ENCODE results near the gene TMEM92. TPM values are rescaled to one million over a fixed set of nuclear protein-coding genes. Genes with fewer than 3 reads are reported as not detected.
A peak's percentile ranks its signal among the peaks of the same experiment; 100 is the strongest.
"Not testable (repeated sequence)": the region's sequence is repeated elsewhere in the genome, so short reads cannot be mapped to it uniquely, and the experiment has no call there.

The TMEM92 gene
- total and polyA plus RNA-seq, 7 donors, result 0.01 to 0.07 TPM; not detected in 5

- Histone ChIP-seq H3K9me3 (no peaks in the 10 kb centered on the region), H3K36me3 (ENCODE audit: insufficient read depth in 1 of 2, low read depth in 1 of 2) (no peaks in the 10 kb centered on the region), H3K27me3 (ENCODE audit: insufficient read depth in 3 of 3, low read length in 2 of 3) (peaks cover 0 to 16% (median 6%) of the 10 kb centered on the region in 3 donors), H3K27ac (peak overlapping the region; percentile 1), H3K4me3 (no peak overlapping the region), H3K4me1 (no peaks in the 10 kb centered on the region)
- WGBS, 3 donors, result 62 to 71% (median 69%) methylated on average over 14 to 16 of the region's 16 CpGs
- peak; percentile 55 for TF ChIP-seq CTCF (IDR thresholded peaks at IDR 0.05)
- intact Hi-C loops (cut with DNase I), result loop anchor here in 1 of 2 donors (1.0 to 10.0 kb wide), 2 partner anchors 69 to 235 kb away; no protein-coding TSS in a partner anchor
- peak; percentile 59 to 79 (median 72) for ATAC-seq
- peak; percentile 73 to 78 for DNase-seq
Observed at GRCh38 chr17:50269477-50270434, 4.5 kb upstream of the TMEM92 start.

DNA sequence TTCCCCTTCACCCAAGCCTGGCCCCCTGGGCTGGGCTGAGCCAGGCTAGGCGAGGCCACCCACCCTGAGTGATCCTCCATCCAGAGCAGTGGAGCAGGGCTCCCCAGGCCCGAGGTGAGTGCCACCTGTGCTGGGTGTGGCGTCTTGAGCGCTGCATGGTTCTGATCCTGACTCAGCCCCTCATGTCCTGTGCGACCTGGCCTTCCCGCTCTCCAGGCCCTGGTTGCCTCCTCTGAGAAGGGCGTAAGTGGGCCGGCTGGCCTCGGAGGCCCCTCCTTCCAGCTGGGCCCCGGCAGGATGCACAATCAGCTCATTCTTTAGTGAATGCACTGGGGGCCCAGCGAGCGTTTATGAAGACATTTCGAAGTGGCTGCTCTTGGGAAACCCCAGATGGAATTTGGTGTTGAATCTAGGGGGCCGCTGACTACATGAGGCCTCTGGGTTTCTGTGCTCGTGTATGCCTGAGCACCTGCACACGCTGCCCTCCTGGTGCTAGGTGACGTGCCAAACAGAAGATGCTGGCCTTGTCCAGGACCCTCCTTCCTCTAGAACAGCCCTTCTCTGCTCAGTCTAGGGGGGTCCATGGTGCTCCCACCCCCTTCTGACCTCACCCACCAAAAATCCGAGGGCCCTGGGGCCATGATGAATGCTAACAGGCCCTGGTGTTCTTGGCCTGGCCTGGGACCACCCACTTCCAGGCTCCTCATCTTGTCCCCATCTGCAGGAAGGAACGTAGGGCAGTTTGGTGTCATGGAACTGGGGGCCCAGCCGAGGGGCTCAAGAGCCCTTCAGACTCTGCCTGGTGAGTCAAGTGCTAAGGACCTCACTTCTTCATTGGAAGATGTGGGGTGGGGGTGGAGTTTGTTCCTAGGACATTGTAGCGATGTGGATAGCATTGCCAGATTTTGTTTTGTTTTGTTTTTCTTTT lies 3.6 kb upstream of the TMEM92 start:
- H3K4me1 ChIP-seq, result no peaks in the 10 kb centered on the region
- H3K27me3 ChIP-seq (ENCODE audit: insufficient read depth in 3 of 3, low read length in 2 of 3), result peaks cover 0 to 18% (median 9%) of the 10 kb centered on the region in 3 donors
- H3K27ac ChIP-seq, result peak overlapping the region; percentile 1
- ATAC-seq, result peak in 2 of 4 donors; percentile 13 to 28
- intact Hi-C loops (cut with DNase I), result loop anchor here in 1 of 2 donors (1.0 to 10.0 kb wide), 2 partner anchors 70 to 236 kb away; no protein-coding TSS in a partner anchor
- no peak for TF ChIP-seq CTCF (IDR thresholded peaks at IDR 0.05)
- no peak overlapping the region for H3K4me3 ChIP-seq
- no peaks in the 10 kb centered on the region for H3K36me3 ChIP-seq (ENCODE audit: insufficient read depth in 1 of 2, low read depth in 1 of 2)
- no peaks in the 10 kb centered on the region for H3K9me3 ChIP-seq
- WGBS, 3 donors, result 75 to 81% (median 76%) methylated on average over 21 of the region's 21 CpGs
- DNase-seq, result no peak

GRCh38 chr17:50271363-50271750 lies 2.9 kb upstream of the TMEM92 start:
- not testable (repeated sequence) for ATAC-seq; H3K27ac ChIP-seq; H3K4me1 ChIP-seq; DNase-seq; H3K9me3 ChIP-seq; H3K36me3 ChIP-seq (ENCODE audit: insufficient read depth in 1 of 2, low read depth in 1 of 2); H3K4me3 ChIP-seq
- intact Hi-C loops (cut with DNase I), result loop anchor here in 1 of 2 donors (10.0 kb wide), 1 partner anchor 237 kb away; no protein-coding TSS in a partner anchor
- peaks cover 0 to 18% (median 9%) of the 10 kb centered on the region in 3 donors for H3K27me3 ChIP-seq (ENCODE audit: insufficient read depth in 3 of 3, low read length in 2 of 3)
- 89 to 96% (median 92%) methylated on average over 4 of the region's 4 CpGs for WGBS, 3 donors

DNA sequence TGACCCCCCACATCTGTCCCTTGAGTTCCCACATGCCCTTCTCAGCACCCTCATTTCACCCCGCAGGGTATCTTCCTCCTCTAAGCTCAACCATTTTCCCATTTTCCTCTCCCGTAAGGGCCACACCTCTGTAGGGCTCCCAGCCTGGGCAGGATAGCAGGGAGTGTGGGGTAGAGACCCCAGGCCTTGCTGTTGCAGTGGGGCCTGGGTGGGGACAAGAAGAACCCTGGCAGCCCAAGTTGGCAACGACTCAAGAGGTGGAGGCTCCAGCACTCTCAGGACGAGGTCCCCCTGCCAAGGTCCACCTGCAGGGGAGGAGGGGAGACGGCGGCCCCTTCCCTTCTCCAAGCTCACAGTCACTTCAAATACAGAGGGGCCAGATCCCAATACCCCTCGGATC lies 2.0 kb upstream of the TMEM92 start:
- ATAC-seq (no peak), DNase-seq (no peak)
- H3K9me3 ChIP-seq, result no peaks in the 10 kb centered on the region
- H3K36me3 ChIP-seq (ENCODE audit: insufficient read depth in 1 of 2, low read depth in 1 of 2), result no peaks in the 10 kb centered on the region
- intact Hi-C loops (cut with DNase I), result loop anchor here (2.0 to 10.0 kb wide), 2 partner anchors 71 to 237 kb away; partner anchors contain the start of gene COL1A1 (in 1 of the 2)
- no peak for TF ChIP-seq CTCF (IDR thresholded peaks at IDR 0.05)
- no peaks in the 10 kb centered on the region for H3K4me1 ChIP-seq
- no peak overlapping the region for H3K4me3 ChIP-seq
- peaks cover 0 to 23% (median 9%) of the 10 kb centered on the region in 3 donors for H3K27me3 ChIP-seq (ENCODE audit: insufficient read depth in 3 of 3, low read length in 2 of 3)
- WGBS, 3 donors, result 55 to 61% (median 58%) methylated on average over 7 of the region's 7 CpGs
- H3K27ac ChIP-seq, result no peak overlapping the region
